ENCODE results near the gene TDRD7.
"Not testable (repeated sequence)": the region's sequence is repeated elsewhere in the genome, so short reads cannot be mapped to it uniquely, and the experiment has no call there.

TDRD7 gene

DNA sequence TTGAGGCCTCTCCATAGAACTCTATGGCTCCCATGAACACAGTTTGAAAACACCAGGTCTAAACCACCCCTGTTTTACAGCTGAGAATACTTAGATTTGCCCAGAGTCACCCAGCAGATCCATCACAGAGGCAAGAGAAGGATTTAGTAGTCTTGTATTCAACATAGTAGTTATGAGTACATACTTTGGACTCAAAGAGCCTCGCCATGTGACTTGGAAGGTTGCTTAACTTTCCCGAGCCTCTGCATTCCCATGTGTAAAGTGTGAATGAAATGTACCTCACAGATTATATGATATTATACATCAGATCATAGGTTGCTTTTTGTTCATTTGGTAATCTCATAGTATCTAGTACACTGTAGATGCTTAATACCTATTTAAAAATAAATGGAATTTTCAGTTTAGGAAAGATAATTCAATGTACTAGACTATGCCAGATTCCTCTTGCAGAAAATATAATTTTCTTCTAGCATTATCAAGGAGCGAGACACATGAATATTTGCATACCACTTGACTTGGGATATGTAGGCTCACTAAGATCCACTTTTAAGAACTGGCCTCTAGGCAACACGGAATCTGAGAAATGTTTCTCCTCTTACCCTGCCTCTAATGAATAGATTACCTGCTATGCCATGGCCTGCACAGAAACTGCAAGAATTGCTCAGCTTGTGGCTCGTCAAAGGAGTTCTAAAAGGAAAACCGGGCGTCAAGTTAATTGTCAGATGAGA is 18.6 kb downstream of the TDRD7 start:
- DNase-seq = no peak

DNA sequence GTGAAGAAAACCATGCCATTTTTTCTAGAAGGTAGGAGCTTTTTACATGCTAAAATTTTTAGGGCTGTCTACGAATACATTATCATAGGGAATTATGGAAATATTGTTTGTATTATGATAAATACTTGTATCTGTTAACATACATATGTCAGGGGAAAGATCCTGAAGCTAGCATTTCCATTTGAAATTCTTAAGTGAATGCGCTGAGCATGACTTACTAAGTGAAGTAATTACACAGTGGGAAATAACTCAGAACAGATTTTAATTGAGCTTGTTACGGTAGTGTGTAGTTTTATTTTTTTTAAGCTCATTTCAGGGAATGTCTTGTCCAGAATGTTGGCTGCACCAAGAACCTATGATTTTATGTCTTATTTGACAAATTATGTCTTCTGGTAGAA is 19.1 kb downstream of the TDRD7 start:
- DNase-seq = no peak

DNA sequence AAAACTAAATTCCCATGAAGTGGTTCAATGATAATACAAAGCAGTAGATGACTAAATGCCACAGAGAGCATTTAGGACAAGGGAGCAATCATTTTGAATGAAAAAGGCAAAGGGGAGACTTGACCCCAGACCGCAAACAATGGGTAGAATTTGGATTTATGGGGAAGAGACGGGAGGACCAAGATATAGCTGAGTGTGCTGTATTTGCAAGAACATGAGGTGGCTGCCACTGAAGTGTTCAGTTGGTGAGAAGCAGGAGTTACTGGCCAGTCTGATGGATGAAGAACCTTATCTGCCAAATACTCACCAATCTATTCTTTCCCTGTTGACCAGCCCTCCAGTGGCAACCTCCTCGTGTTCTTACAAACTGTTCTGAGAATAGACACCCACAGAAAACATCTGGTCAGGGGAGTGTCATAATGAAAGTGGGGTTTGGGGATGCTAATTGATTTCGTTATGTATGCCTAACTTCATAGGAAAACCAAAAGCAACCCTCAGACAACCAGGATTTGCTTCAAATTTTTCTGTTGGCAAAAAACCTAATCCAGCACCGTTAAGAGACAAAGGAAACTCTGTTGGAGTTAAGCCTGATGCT is 19.8 kb downstream of the TDRD7 start:
- DNase-seq = no peak

DNA sequence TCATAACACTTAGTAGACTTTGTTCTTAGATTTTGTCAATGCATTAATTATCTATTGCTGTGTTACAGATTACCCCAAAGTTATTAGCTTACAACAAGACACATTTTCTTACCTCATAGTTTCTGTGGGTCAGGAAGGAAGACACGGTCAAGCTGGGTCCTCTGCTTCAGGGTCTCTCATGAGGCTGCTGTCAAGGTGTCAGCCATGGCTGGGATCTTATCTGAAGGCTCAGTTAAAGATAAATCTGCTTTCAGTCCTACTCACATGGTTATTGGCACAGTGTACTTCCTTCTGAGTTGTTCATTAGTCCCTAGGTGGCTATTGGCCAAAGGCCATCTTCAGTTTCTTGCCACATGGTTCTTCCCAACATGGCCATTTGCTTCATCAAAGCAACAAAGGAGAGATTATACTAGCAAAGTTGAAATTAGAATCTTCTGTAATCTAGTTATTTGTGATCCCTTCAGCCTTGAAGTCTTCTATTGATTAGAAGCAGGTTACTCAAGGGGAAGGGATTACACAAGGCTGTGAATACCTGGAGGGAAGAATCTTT is 25.2 kb downstream of the TDRD7 start:
- DNase-seq = no peak

DNA sequence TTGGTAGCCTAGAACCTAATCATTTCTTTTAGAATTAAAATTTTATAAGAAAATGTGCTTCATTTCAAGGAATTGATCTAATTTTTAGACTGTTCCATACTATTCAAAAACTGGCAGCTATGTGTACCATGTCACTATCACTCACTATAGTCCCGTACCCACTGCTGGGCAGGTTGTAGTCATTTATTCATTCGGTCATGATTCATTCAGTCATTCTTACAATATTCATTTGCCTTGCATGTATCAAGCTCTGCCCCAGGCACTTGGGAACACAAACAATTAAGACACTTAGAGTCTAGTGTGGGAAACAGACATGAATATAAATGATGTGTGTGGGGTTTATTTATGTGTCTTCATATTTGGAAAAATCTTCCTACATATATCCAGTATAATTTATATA is 26.4 kb downstream of the TDRD7 start:
- no peak for DNase-seq

DNA sequence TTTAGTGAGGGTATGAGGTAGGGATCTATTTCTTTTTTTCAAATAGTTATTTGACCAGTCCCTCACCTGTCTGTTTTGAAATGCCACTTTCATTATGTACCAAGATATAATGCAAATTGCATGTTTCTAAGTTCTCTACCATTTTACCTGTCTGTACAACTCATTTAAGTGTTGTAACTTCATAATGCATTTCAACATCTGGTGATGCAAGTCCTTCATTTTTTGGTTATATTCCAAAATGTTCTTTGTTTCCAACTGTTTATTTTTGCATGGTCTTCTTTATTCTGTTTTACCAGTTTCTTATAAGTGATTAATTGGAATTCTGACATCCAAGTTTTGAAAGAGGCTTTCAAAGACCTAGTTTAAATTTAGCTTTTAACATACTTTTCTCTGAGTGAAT is 26.8 kb downstream of the TDRD7 start:
- no peak for DNase-seq

DNA sequence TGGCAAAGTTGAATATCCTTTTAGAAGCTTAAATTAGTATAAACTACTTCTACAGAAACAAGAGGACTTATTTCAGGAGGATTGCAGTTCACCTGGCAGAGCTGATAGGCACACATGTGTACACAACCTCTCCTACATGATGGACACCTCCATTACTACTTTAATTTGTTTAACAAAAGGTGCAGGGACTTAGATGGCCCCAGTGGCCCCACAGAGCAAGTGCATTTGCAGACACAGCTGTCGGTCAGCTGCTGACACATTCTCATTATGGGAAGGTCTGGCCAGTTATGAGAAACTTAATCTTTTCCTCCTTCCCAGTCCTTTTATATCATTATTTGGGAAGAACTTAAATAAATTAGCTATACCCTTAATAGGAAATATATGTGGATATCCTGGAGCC is 28.3 kb downstream of the TDRD7 start:
- peak; percentile 3 for DNase-seq

DNA sequence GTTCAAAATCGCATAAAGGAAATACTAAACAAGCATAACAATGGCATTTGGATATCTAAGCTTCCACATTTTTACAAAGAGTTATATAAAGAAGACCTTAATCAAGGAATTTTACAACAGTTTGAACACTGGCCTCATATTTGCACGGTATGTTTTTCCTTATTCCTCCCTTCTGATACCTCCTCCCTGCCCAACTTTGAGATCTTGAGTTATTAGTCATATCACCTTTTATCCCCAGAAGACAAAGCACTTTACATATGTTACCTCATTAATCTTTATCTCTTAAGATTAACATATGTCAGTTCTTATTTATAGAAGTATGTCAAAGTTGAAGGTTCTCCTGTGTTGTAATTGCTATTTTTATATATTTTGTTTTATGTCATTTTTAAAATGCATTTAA is 29.8 kb downstream of the TDRD7 start:
- no peak for DNase-seq

DNA sequence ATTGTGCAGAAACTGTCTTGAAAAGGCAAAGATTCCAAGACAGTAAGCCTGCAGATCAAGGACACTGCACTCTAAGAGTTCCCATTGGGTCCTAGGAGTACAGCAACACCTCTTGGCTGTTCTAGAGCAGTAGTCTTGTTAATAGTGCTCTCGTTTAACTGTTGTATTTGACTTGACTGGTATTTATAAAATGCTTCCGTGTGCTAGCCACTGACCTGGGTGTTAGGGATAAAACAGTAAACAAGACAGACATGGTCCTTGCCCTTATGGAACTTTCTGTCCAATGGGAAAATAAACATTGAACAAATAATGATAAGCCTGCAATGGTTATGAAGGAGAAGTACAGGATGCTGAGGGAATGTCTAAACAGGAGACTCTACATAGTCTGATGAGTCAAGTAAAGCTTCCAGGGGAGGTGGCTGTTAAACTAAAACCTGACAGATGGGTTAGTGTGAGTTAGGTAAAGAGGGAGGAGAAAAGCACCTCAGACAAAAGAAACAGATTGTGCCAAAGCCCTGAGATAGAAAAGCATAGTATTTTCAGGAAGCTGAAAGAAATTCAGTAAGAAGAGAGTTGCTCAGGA is 33.3 kb downstream of the TDRD7 start:
- no peak for DNase-seq

DNA sequence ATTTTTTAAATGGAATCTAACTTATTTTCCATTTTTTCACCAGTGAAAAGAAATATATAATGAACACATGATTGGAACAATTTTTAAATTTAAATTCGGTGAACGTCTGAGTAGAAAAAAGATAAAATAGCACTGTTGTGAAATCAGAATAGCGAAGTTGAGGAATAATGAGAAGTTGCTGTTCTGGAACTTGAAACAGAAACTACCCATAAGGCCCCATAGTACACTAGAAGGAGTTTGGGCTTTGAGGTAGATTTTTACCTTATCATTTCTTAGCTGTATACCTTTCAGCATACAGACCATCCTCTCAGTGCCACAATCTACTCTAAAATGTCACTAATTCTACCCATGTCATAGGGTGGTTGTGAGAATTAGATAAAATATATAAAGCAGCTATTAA is 35.1 kb downstream of the TDRD7 start:
- no peak for DNase-seq

DNA sequence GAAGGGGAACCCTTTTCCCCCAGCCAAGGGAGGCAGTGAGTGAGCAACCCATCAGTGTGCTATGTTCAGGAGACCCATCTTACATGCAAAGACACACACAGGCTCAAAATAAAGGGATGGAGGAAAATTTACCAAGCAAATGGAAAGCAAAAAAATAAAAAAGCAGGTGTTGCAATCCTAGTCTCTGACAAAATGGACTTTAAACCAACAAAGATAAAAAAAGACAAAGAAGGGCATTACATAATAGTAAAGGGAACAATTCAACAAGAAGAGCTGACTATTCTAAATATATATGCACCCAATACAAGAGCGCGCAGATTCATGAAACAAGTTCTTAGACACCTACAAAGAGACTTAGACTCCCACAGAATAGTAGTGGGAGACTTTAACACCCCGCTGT is 41.7 kb downstream of the TDRD7 start:
- not testable (repeated sequence) for DNase-seq

DNA sequence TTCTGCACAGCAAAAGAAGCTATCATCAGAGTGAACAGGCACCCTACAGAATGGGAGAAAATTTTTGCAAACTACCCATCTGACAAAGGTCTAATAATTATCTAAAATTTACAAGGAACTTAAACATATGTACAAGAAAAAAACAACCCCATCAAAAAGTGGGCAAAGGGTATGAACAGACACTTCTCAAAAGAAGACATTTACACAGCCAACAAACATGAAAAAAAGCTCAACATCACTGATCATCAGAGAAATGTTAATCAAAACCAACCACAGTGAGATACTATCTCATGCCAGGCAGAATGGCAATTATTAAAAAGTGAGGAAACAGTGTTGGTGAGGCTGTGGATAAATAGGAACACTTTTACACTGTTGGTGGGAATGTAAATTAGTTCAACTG is 44.9 kb downstream of the TDRD7 start:
- DNase-seq = not testable (repeated sequence)

DNA sequence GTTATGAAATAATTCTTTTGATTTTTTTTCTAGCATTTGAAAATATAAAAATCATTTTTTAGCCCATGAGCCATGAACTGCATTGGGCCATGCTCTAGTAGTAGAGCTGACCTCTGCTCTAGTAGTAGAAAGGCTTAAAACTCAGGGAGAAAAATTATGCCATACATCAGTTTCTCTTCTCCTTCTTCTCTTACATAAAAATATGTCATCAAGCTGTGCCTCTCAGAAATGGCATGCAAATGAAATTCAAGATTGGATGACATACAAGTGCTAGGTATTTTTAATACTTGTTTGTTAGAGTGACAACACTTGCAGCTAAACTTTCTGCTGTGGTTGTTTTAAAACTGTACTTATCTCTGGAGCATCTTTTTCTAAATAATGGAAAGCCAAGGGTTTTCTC is 47.4 kb downstream of the TDRD7 start:
- no peak for DNase-seq

DNA sequence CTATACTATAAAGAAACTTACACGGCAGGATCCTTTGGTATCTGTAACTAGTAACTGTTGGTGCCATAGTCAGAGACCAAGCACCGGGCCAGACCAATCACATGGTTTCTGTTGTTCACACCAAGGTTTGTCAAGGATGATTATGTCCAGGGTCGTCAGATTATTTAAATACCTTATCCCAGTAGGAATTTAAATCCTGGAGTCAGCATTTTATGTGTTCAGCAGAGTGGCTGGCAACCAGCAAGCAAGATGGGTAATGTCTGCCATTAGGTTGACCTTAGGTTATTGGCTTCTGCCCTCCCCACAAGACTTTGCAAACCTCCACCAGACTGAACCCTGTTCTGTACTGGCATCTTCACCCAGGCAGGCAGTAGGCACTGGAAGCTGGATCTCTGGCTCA is 50.3 kb downstream of the TDRD7 start:
- no peak for DNase-seq

DNA sequence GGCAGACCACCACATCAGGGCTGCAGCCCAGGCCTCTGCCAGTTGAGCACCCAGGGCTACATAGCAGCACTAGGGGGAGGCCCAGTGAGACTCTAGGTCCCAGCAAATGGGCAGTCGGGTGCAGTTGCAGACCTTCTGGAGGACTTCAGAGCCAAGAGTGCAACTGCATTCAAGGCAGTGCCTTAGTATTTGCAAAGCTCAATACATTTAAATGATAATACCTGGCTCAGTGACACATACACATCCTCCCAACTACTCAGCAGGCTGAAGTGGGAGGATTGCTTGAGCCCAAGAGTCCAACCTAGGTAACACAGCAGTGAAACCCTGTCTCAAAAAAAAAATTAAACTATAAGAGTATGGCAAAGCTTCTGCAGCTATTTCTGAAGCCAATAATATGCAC is 51.0 kb downstream of the TDRD7 start:
- no peak for DNase-seq

DNA sequence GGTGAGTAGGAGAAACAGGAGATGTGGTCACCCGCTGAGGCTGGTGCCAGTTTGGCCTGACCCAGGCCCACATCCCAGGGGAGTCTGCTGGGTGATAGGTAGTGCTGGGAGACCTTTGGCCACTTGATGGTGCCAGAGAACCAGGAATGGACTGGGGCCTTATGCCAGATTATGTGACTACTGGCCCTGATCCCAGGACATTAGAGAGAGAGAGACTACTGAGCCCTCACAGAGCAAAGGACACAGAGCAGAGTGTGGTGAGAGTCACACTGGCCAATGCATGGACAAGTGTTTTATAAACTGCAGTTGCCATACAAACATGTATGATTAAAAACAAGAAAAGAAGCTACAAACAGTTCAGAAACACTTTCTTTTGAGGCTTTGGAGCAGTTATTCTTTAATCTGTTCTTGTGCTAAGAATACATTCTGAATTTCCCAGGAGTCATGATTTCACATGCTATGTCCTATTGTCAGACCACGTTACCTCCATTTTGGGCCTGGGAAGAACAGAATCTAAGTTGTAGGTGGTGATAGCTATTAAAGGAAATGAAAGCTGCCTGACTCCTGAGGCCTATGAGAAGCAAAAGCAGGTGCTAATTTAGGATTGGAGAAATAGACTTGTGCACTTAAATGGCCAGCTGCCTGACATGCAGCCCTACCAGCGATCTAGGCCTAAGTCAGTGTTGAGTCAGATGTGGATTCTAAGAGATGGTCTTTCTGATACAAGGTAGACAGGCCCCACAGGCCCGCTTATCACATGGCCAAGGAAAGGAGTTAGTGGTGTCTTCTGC is 57.0 kb downstream of the TDRD7 start:
- peak; percentile 86 for DNase-seq

DNA sequence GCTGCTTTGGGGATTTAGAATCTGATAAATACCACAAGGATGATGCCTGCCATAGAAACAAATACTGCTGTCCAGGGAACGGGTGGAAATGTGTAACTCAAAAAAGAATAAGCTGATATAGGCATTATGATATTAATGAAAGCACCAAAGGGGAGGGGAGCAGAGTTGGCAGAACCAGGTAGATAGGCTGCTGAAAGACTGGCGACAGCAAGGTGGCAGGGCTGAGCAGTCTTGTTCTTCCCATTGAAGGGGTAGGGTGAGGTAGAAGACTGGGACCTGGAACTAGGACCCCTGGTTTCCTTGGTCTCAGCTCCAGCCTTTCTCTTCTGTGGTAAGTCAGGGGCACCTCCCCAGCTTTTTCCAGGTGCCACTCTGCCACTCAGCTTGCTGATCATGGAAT is 58.2 kb downstream of the TDRD7 start:
- DNase-seq = no peak

DNA sequence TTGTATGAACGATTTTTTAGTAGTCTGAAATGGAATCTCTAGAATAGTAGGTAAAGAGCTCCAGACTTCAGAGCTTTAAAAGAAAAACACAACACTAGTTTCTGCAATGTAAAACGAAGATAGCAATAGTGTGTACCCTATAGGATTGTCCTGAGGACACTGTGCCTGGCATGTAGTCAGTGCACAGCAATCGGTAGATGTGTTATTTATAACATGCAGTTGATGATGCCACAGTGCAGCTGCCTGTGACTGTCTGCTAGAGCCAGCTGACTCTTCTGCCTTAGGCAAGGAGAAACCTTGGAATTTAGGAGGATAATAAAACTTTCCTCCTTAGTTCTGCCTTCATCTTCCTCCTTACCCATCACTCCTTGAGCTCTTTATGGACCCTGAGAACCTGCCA is 61.8 kb downstream of the TDRD7 start:
- DNase-seq = no peak

DNA sequence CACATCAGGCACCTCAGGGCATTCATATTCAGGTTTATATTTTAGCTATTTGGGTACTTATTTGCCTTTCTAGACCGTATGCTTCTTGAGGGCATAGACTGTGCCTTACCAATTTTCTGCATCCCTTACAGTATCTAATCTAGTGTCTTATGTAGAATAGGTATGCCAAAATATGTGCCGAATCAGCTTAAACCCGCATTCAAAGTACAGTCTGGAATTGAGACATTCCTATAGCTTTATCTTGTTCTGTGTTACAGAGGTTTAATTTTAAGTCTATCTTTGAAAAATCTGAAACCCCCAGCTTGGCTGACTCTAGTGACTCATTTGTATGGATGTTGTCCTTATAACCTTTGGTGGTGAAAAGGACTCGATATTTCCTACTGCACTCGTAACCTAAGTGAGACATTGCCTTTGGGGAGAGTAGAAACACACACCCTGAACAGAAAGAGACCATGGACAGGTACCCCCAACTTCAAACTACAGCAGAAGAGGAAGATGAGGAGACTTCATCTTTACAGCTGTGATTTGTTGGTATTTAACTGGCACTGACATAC is 62.6 kb downstream of the TDRD7 start:
- no peak for DNase-seq

DNA sequence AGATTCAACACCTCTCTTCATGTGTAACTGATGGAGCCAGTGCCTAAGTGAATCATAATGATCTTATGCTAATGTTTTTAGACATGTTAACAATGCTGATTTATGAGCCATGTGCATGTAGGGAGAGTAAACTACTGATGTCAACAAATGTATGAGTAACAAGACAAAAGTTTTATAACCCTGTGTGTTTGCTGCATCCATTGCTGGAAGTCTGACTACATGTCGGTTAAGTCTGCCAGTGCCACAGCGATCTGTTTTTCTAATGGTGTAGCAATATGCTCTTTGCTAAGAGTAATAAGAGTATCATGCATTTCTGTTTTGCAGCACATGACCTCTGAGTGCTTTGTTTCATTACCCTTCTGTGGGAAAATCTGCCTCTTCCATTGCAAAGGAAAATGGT is 63.2 kb downstream of the TDRD7 start:
- DNase-seq = peak; percentile 14

DNA sequence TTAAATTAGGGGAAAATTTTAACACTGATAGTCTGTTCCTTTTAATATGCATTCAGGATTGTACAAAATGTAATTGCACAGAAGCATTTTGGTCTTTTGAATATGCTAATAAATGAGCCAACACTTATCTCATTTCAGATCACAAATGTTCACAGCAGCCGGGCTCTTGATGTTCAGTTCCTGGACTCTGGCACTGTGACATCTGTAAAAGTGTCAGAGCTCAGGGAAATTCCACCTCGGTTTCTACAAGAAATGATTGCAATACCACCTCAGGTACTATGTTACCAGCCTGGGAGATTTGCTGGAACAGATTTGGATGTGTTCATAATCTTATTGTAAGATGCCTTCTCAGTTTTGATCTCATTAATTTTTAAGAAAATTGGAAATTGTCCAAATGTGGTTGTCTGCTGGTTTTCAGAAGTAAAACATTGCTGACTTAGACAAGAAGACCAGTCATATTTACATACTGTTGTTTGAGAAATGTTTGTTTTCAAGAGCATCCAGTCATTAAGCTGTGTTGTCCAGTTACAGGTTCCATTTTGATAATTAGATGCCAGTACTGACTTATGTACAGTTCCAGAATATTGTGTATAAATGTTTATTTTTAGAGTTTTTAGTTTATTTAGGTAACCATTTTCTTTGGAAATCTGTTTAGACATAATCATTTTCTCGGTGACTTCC is 66.5 kb downstream of the TDRD7 start:
- DNase-seq = no peak

DNA sequence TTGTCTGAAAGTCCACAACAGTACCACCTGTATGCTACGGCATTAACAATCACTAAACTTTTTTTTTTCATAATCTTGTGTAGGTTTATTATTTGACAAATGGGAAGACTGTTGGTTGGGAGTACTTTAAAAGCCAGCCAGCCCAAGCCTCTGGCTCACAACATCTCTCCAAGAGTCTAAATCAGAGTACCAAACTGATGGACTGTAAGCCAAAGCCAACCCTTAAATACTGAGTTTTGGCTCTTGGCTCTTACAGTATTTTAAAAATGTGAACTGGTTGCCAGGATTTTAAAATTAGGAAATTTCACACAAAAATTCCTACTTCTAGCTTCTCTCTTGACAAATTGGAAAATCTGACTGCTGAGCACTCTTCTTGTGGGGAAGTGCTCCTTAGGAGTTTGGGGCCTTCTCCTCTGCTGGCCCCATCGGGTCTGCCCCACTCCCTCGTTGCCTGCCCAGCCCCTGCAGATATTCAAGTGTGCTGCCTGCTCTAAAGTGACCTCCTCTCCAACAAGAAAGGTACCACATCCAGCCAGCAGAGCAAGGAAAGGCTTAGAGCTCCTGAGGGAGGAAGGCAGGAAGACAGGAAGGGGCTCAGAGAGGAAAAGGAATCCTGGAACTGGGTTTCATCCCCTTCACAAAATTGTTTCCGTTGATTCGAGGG is 67.7 kb downstream of the TDRD7 start:
- DNase-seq = no peak
